Inferior parietal cortex (tissue), 1 donor: Measurements from ENCODE around the gene NOC4L.
"Not testable (repeated sequence)": the region's sequence is repeated elsewhere in the genome, so short reads cannot be mapped to it uniquely, and the experiment has no call there.

Source experiments
- DNase-seq: peaks from one replicate; pipeline ENCODE4 v3.0.0-alpha.2; 2016; ENCODE audit errors: extremely low spot score

NOC4L gene

GRCh38 chr12:132142679-132143335 lies 1.4 kb upstream of the NOC4L start:
- no peak for DNase-seq

GRCh38 chr12:132143336-132144071 lies 753 bp upstream of the NOC4L start:
- no peak for DNase-seq

GRCh38 chr12:132144810-132145168 lies 532 bp downstream of the NOC4L start:
- no peak for DNase-seq

DNA sequence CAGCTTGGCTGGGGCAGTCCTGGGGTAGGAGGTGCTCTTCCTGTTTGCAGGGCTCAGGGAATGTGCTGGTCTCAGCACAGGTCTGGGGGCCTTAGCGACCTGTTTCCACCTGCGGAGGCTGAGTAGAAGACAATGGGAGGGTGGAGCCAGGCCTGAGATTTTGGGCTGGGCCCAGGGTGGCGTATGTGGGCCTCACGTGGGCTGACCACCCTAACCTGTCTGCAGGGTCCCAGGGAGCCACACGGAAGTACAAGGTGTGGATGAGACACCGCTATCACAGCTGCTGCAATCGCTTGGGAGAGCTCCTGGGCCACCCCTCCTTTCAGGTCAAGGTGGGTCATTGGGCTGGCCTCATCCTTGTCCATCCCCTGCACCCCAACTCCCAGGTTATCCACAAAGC lies 1.1 kb downstream of the NOC4L start:
- DNase-seq = no peak

DNA sequence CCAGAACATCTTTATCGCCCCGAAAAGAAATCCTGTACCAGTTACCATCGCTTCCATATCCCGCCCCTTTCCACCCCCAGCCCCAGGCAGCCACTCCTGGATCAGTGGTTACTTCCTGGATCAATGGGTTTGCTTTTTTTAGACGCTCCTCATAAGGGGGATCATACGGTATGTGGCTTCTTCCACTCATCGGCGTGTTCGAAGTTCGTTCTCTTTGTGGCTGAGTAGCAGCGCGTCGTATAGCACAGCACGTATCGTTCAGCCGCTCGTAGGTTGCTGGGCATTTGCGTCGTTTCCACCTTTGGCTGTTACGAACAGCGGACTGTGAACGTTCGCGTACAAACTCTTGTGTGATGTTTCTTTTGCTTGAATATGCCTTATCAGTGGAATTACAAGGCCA lies 1.8 kb downstream of the NOC4L start:
- no peak for DNase-seq

- DNase-seq = no peak
Observed at GRCh38 chr12:132146772-132147422, 2.6 kb downstream of the NOC4L start.

DNA sequence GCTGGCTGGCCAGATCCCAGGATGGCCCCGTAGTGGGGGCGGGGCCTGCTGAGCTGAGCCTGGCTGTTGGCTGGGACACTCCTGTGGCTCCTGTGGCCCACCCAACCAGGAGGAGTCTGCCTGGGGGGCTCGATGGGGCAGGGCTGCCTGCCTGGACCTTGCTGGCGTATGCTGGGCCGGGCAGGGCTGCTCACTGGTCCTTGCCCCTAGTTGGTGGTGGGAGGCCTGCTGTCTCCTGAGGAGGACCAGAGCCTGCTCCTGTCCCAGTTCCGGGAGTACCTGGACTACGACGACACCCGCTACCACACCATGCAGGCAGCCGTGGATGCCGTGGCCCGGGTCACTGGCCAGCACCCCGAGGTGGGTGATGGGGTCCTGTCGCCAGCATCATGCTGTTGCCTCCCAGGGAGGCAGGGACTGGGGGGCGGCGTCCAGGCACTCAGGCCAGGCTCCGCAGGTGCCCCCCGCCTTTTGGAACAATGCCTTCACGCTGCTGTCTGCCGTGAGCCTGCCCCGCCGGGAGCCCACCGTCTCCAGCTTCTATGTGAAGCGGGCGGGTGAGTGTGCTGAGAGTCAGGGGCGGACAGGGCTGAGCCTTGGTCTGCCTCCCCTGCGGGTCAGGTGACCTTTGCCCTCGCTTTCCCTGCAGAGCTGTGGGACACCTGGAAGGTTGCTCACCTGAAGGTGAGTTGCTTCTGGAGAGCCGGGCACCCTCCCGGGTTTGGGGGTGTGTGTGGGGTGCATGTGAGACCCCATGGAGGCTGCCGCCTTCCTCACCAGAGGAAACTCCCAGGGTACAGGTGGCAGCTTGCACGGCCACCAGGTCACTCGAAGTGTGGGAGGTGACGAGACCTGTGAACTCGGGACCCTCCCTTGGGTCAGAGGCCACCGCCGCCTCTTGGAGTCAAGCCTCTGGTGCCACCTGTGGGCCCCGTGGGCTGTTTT lies 3.4 kb downstream of the NOC4L start:
- DNase-seq = no peak

DNA sequence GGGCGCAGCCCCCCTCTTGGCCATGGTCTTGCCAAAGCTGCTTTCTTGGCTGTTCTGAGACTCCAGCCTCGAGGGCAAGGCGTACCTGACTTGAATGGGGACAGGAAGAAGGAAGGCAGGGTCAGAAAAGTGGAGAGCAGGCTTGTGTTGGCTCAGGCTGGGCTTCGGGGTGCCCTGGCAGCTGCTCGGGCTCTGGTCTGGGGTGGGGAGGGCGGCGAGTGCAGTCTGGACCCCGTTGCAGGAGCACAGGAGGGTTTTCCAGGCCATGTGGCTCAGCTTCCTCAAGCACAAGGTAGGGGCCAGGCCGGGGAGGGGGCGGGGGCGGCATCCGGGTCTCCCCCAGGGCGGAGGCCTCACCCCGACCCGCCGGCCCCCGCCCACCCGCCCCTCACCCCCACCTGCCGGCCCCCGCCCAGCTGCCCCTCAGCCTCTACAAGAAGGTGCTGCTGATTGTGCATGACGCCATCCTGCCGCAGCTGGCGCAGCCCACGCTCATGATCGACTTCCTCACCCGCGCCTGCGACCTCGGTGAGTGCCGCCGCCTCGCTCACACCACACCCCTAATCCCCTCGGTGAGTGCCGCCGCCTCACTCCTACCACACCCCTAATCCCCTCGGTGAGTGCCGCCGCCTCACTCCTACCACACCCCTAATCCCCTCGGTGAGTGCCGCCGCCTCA lies 4.2 kb downstream of the NOC4L start:
- no peak for DNase-seq

GRCh38 chr12:132149526-132149925 lies 5.3 kb downstream of the NOC4L start:
- DNase-seq = not testable (repeated sequence)

GRCh38 chr12:132150780-132151144 lies 6.5 kb downstream of the NOC4L start:
- DNase-seq = no peak

DNA sequence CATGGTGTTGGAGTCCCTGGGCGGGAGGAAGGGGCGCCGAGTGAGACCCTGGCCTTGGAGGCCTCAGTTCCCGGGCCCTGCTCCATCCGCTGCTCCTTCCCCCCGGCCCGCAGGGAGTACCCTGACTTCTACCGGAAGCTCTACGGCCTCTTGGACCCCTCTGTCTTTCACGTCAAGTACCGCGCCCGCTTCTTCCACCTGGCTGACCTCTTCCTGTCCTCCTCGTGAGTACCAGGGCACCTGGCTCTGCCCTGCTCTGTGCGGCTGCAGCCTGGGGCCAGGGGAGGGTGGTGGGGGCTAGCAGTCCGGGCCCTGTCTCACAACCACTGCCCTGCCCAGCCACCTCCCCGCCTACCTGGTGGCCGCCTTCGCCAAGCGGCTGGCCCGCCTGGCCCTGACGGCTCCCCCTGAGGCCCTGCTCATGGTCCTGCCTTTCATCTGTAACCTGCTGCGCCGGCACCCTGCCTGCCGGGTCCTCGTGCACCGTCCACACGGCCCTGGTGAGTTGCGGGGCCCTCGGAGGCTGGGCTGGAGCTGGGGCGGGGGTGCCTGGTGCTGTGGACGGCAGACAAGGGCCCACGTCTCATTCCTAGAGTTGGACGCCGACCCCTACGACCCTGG lies 7.0 kb downstream of the NOC4L start:
- DNase-seq = no peak

- no peak for DNase-seq
Observed at GRCh38 chr12:132151766-132152410, 7.6 kb downstream of the NOC4L start.

GRCh38 chr12:132152411-132152821 lies 8.2 kb downstream of the NOC4L start:
- DNase-seq = no peak

GRCh38 chr12:132152953-132153352 lies 8.7 kb downstream of the NOC4L start:
- no peak for DNase-seq

DNA sequence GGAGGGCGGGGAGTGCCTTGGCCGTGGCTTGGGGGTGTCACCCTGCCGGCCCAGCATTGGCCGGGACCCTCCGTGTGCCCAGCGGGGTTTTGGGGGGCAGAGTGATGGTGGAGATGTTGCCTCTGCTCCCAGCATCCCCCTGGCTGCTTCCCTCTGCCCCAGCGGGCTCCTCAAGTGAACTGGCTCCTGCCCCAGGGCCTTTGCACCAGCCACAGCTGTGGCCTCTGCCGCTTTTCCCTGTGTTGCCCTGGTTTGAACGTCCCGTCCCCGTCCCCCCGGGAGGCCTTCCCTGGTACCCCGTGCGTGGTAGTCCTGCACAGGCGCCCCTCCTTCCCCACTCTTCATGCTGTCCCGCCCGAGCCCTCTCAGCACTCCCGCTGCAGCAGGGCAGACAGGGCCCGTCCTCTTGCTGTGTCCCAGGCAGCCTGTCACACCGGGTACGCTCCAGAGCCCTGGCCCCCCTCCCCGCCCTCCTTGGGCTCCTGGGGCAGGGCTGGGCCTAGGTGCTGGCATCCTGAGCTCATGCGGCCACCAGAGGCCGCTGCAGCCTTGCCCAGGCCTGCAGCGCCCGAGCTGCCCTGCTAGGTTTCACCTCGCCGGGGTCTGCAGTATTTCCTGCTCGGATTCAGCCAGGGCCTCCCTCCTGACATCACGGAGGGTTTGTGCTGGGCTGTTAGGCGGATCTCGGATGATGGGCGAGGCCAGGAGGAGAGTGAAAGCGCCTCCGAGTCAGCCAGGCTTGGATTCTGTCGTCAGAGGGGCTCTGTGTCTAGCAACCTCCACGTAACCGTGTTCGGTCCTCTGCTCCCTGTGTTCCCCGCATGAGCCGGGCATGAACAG lies 9.5 kb downstream of the NOC4L start:
- peak; percentile 47 for DNase-seq

DNA sequence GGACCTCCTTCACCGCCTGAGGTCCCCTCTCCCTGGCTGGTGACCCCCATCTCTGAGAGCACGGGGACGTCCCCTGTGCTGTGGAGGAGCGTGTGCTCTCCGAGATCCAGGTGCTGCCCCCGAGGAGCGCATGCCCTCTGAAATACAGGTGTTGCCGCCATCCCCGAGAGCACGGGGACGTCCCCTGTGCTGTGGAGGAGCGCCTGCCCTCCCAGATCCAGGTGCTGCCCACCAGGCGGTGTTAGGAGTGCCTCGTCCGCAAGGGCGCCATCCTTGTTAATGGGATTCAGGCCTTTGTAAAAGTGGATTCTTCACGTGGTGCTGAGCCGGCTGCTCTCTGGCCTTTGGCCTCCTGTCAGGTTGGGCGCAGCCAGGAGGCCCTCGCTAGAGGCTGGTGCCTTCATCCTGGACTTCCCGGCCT lies 10.1 kb downstream of the NOC4L start:
- DNase-seq = no peak

GRCh38 chr12:132154941-132155770 lies 10.9 kb downstream of the NOC4L start:
- no peak for DNase-seq

DNA sequence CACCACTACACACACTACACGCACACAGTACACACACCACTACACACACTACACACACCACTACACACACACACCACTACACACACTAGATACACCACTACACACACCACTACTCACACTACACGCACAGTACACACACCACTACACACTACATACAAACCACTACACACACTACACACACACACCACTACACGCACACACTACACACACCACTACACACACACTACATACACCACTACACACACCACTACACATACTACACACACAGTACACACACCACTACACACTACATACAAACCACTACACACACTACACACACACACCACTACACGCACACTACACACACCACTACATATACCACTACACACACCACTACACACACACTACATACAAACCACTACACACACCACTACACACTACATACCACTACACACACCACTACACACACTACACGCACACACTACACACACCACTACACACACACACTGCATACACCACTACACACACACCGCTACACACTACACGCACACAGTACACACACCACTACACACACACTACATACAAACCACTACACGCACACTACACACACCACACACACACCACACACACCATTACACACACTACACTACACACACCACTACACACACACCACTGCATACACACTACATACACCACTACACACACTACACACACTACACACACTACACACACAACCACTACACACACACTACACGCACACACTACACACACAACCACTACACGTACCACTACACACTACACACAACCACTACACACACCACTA lies 11.7 kb downstream of the NOC4L start:
- no peak for DNase-seq
